HepG2 (cell line): ENCODE measurements around the gene SMIM22. TPM values are rescaled to one million over a fixed set of nuclear protein-coding genes. Genes with fewer than 3 reads are reported as not detected.

Source experiments
- ELF4 ChIP-seq: sonication (generic); formaldehyde crosslinking; IDR thresholded peaks from 2 replicates; pipeline ENCODE4 v1.5.0; 2020; ENCODE audit warnings: missing genetic modification reagents, mild to moderate bottlenecking, moderate library complexity, borderline replicate concordance
- FOXJ3 ChIP-seq: sonication (generic); formaldehyde crosslinking; IDR thresholded peaks from 2 replicates; pipeline ENCODE4 v1.4.0; 2020; ENCODE audit warnings: missing genetic modification reagents, mild to moderate bottlenecking, borderline replicate concordance
- GATA4 ChIP-seq: sonication (generic); IDR thresholded peaks from 2 replicates; pipeline ENCODE4 v1.6.1; 2016; ENCODE audit warnings: antibody characterized with exemption, low read depth, borderline replicate concordance
- MTA1 ChIP-seq: sonication (generic); formaldehyde crosslinking; IDR thresholded peaks from 2 replicates; pipeline ENCODE4 v1.4.0; 2020; ENCODE audit warnings: missing genetic modification reagents, mild to moderate bottlenecking, borderline replicate concordance
- NFKBIZ ChIP-seq: IDR thresholded peaks from 2 replicates; pipeline ENCODE4 v1.6.1; 2018; ENCODE audit warnings: missing genetic modification reagents, missing compliant biosample characterization
- PLRG1 ChIP-seq: fragments of 450-650 bp; conservative IDR thresholded peaks from 2 replicates; pipeline ENCODE4 v1.6.1; 2016
- SALL2 ChIP-seq: sonication (generic); formaldehyde crosslinking; IDR thresholded peaks from 2 replicates; pipeline ENCODE4 v1.8.1; 2023; ENCODE audit warnings: mild to moderate bottlenecking, missing genetic modification reagents, inconsistent platforms
- SMAD3 ChIP-seq: sonication (generic); formaldehyde crosslinking; IDR thresholded peaks from 2 replicates; pipeline ENCODE4 v1.4.0; 2020; ENCODE audit warnings: missing genetic modification reagents
- ZNF44 ChIP-seq: sonication (generic); formaldehyde crosslinking; IDR thresholded peaks from 2 replicates; pipeline ENCODE4 v1.5.1; 2020; ENCODE audit warnings: mild to moderate bottlenecking, missing genetic modification reagents
- ZNF589 ChIP-seq: sonication (generic); formaldehyde crosslinking; conservative IDR thresholded peaks from 2 replicates; pipeline ENCODE4 v1.8.0; 2022; ENCODE audit warnings: mild to moderate bottlenecking, moderate library complexity, missing genetic modification reagents
- ZNF766 ChIP-seq: sonication (generic); formaldehyde crosslinking; IDR thresholded peaks from 2 replicates; pipeline ENCODE4 v1.5.0; 2020; ENCODE audit warnings: missing genetic modification reagents, borderline replicate concordance
- polyA plus RNA-seq, 8 experiments: library from polyadenylated mRNA; depleted of rRNA in 3 of 8; stranded (reverse) in 7 of 8; unstranded in 1 of 8; fragments of >200 nt; fragmentation: Illumina TruSeq in 4 of 8; extraction: Trizol in 4 of 8; gene quantifications; 2 replicates each; pipeline versions ENCODE4 v1.2.1 to v1.2.3, GENCODE V29; 2011 to 2016; ENCODE audit warnings: low read depth in 4 of 8, missing spikeins in 1 of 8, mixed read lengths in 1 of 8; ENCODE audit not compliant: insufficient read depth in 1 of 8
- total RNA-seq, 5 experiments: library from RNA; depleted of rRNA; stranded (reverse); fragments of >200 nt; fragmentation: Illumina TruSeq; extraction: Trizol; gene quantifications; 2 replicates each; pipeline ENCODE4 v1.2.3, GENCODE V29; 2016; ENCODE audit warnings: low read depth in 1 of 5
- TF ChIP-seq, protein P1 (sequence below): sonication (generic); formaldehyde crosslinking; IDR thresholded peaks from 2 replicates; pipeline ENCODE4 v1.5.0; 2020; ENCODE audit warnings: mild to moderate bottlenecking, missing genetic modification reagents, borderline replicate concordance
- TF ChIP-seq, protein P2 (sequence below): sonication (generic); formaldehyde crosslinking; IDR thresholded peaks from 2 replicates; pipeline ENCODE4 v1.5.0; 2020; ENCODE audit warnings: missing genetic modification reagents
- TF ChIP-seq, protein P3 (sequence below): sonication (generic); formaldehyde crosslinking; IDR thresholded peaks from 2 replicates; pipeline ENCODE4 v1.4.0; 2020; ENCODE audit warnings: missing genetic modification reagents, borderline replicate concordance
- TF ChIP-seq, protein P4 (sequence below): sonication (generic); formaldehyde crosslinking; IDR thresholded peaks from 2 replicates; pipeline ENCODE4 v1.4.0; 2020; ENCODE audit warnings: mild to moderate bottlenecking, missing genetic modification reagents
- TF ChIP-seq, protein P5 (sequence below): sonication (generic); formaldehyde crosslinking; IDR thresholded peaks from 2 replicates; pipeline ENCODE4 v1.4.0; 2020; ENCODE audit warnings: mild to moderate bottlenecking, missing genetic modification reagents
- TF ChIP-seq, protein P6 (sequence below): sonication (generic); formaldehyde crosslinking; IDR thresholded peaks from 2 replicates; pipeline ENCODE4 v1.5.1; 2020; ENCODE audit warnings: mild to moderate bottlenecking, missing genetic modification reagents

The SMIM22 gene
- total and polyA plus RNA-seq, 2 of the 13 experiments (the other 11 are each of a cell fraction or from before 2014, with no cell fraction given), result not detected

DNA sequence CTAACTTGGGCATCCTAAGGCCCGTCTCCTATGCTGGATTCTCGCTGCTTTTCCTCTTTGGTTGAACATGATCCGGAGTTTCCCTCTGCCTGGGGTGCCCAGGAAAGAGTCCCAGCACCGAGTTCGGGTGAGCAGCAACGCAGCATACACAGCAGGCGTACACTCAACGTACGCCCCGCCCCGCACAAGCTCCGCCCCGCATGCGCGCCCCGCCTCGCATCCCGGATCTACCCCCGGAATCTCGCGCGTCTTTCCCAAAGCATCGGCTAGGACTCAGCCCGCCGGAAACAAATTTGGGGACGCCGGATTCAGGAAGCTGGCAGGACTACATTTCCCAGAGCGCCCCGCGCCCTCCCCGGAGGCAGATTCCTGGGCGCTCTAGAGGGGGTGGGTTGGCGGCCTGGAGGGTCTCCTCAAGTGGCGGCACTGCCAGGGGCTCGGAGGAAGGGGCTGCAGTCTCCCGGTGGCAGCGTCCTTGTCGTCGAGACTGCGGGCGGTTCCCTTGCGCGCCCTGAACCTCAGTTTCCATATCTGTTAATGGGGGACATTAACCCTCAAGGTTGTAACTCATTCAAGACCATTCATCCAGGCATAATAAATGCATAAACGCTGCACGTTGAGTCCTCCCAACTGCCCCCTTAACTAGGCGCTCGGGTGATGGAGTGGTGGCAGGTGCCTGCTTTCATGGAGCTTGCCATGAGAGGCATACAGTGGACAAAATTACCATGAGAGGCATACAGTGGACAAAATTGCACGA is 26.4 kb upstream of the SMIM22 start (continued):
- TF ChIP-seq, protein P1, sequence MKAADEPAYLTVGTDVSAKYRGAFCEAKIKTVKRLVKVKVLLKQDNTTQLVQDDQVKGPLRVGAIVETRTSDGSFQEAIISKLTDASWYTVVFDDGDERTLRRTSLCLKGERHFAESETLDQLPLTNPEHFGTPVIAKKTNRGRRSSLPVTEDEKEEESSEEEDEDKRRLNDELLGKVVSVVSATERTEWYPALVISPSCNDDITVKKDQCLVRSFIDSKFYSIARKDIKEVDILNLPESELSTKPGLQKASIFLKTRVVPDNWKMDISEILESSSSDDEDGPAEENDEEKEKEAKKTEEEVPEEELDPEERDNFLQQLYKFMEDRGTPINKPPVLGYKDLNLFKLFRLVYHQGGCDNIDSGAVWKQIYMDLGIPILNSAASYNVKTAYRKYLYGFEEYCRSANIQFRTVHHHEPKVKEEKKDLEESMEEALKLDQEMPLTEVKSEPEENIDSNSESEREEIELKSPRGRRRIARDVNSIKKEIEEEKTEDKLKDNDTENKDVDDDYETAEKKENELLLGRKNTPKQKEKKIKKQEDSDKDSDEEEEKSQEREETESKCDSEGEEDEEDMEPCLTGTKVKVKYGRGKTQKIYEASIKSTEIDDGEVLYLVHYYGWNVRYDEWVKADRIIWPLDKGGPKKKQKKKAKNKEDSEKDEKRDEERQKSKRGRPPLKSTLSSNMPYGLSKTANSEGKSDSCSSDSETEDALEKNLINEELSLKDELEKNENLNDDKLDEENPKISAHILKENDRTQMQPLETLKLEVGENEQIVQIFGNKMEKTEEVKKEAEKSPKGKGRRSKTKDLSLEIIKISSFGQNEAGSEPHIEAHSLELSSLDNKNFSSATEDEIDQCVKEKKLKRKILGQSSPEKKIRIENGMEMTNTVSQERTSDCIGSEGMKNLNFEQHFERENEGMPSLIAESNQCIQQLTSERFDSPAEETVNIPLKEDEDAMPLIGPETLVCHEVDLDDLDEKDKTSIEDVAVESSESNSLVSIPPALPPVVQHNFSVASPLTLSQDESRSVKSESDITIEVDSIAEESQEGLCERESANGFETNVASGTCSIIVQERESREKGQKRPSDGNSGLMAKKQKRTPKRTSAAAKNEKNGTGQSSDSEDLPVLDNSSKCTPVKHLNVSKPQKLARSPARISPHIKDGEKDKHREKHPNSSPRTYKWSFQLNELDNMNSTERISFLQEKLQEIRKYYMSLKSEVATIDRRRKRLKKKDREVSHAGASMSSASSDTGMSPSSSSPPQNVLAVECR (CRISPR knock-in tag), result peak; percentile 78; the same call in 1 of the 2 replicates
- TF ChIP-seq ZNF589 (no peak), ELF4 (CRISPR knock-in tag) (peak; percentile 73; the same call in 1 of the 2 replicates), MTA1 (CRISPR knock-in tag) (no peak), GATA4 (peak; percentile 32; the same call in 1 of the 2 replicates), SALL2 (CRISPR knock-in tag) (peak; percentile 36; the same call in 1 of the 2 replicates), FOXJ3 (CRISPR knock-in tag) (peak; percentile 40; the same call in 1 of the 2 replicates), NFKBIZ (CRISPR knock-in tag) (no peak), ZNF44 (CRISPR knock-in tag) (no peak), ZNF766 (0 out of 2 replicates have a peak, but pooled peaks have one; percentile 38), PLRG1 (no peak), SMAD3 (CRISPR knock-in tag) (0 out of 2 replicates have a peak, but pooled peaks have one; percentile 49)
- TF ChIP-seq, protein P2, sequence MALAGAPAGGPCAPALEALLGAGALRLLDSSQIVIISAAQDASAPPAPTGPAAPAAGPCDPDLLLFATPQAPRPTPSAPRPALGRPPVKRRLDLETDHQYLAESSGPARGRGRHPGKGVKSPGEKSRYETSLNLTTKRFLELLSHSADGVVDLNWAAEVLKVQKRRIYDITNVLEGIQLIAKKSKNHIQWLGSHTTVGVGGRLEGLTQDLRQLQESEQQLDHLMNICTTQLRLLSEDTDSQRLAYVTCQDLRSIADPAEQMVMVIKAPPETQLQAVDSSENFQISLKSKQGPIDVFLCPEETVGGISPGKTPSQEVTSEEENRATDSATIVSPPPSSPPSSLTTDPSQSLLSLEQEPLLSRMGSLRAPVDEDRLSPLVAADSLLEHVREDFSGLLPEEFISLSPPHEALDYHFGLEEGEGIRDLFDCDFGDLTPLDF, result peak; percentile 85; the same call in 1 of the 2 replicates
- TF ChIP-seq, protein P3, sequence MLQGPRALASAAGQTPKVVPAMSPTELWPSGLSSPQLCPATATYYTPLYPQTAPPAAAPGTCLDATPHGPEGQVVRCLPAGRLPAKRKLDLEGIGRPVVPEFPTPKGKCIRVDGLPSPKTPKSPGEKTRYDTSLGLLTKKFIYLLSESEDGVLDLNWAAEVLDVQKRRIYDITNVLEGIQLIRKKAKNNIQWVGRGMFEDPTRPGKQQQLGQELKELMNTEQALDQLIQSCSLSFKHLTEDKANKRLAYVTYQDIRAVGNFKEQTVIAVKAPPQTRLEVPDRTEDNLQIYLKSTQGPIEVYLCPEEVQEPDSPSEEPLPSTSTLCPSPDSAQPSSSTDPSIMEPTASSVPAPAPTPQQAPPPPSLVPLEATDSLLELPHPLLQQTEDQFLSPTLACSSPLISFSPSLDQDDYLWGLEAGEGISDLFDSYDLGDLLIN (CRISPR knock-in tag), result 0 out of 2 replicates have a peak, but pooled peaks have one; percentile 51
- TF ChIP-seq, protein P4, sequence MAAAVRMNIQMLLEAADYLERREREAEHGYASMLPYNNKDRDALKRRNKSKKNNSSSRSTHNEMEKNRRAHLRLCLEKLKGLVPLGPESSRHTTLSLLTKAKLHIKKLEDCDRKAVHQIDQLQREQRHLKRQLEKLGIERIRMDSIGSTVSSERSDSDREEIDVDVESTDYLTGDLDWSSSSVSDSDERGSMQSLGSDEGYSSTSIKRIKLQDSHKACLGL (CRISPR knock-in tag), result peak; percentile 53; the same call in 1 of the 2 replicates
- TF ChIP-seq, protein P5, sequence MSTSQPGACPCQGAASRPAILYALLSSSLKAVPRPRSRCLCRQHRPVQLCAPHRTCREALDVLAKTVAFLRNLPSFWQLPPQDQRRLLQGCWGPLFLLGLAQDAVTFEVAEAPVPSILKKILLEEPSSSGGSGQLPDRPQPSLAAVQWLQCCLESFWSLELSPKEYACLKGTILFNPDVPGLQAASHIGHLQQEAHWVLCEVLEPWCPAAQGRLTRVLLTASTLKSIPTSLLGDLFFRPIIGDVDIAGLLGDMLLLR (CRISPR knock-in tag), result 0 out of 2 replicates have a peak, but pooled peaks have one; percentile 69
- TF ChIP-seq, protein P6, sequence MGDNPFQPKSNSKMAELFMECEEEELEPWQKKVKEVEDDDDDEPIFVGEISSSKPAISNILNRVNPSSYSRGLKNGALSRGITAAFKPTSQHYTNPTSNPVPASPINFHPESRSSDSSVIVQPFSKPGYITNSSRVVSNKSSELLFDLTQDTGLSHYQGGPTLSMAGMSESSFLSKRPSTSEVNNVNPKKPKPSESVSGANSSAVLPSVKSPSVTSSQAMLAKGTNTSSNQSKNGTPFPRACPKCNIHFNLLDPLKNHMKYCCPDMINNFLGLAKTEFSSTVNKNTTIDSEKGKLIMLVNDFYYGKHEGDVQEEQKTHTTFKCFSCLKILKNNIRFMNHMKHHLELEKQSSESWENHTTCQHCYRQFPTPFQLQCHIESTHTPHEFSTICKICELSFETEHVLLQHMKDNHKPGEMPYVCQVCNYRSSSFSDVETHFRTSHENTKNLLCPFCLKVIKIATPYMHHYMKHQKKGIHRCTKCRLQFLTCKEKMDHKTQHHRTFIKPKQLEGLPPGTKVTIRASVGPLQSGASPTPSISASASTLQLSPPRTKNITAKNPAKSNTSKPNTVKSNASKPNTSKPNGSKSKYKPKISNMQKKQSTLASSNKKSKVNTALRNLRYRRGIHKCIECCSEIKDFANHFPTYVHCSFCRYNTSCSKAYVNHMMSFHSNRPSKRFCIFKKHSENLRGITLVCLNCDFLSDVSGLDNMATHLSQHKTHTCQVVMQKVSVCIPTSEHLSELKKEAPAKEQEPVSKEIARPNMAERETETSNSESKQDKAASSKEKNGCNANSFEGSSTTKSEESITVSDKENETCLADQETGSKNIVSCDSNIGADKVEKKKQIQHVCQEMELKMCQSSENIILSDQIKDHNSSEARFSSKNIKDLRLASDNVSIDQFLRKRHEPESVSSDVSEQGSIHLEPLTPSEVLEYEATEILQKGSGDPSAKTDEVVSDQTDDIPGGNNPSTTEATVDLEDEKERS (CRISPR knock-in tag), result no peak
